NCI-H1694 (cell line): ENCODE data around the gene ATP1A3.
"Not testable (repeated sequence)": the region's sequence is repeated elsewhere in the genome, so short reads cannot be mapped to it uniquely, and the experiment has no call there.

ENCODE experiments used
- DNase-seq: peaks from one replicate; lab custom pipeline; 2025; lab: John Stamatoyannopoulos, UW

ATP1A3 gene

DNA sequence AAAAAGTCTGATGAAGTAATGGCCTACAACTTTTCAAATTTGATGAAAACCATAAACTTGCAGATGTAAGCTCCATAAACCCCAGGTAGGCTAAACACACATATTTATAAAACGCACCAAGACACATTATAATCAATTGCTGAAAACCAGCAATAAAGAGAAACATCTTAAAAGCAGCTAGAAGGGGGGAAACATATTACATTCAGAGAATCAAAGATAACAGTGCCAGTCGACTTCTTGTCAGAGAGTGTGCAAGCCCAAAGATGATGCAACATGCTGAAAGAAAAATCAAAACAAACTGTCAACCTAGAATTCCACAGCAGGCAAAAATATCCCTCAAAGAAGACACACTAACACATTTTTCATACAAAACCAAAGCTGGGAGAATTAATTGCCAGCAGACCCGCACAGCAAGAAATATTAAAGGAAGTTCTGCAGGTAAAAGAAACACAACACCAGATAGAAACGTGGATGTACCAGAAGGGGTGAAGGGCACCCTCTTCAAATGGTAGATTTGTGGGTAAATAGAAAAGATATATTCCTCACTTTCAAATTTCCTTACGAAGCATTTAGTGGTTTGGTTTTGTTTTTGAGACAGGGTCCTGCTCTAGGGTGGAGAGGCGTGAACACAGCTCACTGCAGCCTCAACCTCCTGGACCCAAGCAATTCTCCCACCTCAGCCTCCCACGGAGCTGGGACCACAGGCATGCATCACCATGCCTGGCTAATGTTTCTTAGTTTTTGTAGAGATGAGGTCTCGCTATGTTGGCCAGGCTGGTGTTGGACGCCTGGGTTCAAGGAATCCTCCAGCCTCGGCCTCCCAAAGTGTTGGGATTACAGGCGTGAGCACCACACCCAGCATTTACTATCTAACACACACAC lies 16.5 kb upstream of the ATP1A3 start:
- DNase-seq, result no peak

DNA sequence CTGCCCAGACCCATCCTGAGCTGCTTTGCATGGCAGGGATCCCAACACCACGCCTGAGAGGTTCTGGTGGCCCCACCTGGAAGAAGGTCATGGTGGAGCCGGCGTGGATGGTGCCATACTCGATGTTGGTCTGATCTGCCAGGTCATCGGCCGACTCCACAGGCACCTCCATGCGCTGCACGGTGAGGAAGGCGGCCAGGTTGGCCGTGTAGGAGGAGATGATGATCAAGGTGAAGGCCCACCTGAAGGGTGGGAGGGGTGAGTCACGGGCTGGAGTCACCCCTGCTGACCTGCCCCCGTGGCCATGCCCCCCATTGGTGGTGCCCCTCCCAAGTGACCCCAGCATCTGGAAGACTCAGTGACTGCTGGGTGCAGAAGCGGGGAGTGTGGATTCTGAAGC lies 12.5 kb upstream of the ATP1A3 start:
- DNase-seq, result no peak

DNA sequence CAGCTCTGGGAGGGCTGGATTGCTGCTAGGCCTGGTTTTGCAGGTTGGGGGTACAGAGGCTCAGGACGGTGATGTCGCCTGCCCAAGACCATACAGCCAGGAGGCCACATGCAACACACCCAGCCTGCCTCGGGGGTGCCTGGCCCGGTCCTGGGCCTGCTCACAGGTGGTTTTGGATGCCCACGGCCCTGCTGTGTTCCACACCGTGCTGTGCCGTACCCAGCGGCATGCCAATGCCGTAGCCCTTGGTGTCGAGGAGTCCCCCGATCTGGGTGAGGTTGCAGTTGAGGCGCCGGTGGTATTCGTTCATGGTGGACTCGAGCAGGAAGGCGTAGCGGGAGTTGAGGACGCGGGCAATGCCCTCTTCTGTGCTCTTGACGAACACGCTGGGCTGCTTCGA lies 11.5 kb upstream of the ATP1A3 start:
- no peak for DNase-seq

- no peak for DNase-seq
Measured at GRCh38 chr19:42003506-42004294, 9.7 kb upstream of the ATP1A3 start.

GRCh38 chr19:41999878-42000208 lies 5.8 kb upstream of the ATP1A3 start:
- DNase-seq, result no peak

DNA sequence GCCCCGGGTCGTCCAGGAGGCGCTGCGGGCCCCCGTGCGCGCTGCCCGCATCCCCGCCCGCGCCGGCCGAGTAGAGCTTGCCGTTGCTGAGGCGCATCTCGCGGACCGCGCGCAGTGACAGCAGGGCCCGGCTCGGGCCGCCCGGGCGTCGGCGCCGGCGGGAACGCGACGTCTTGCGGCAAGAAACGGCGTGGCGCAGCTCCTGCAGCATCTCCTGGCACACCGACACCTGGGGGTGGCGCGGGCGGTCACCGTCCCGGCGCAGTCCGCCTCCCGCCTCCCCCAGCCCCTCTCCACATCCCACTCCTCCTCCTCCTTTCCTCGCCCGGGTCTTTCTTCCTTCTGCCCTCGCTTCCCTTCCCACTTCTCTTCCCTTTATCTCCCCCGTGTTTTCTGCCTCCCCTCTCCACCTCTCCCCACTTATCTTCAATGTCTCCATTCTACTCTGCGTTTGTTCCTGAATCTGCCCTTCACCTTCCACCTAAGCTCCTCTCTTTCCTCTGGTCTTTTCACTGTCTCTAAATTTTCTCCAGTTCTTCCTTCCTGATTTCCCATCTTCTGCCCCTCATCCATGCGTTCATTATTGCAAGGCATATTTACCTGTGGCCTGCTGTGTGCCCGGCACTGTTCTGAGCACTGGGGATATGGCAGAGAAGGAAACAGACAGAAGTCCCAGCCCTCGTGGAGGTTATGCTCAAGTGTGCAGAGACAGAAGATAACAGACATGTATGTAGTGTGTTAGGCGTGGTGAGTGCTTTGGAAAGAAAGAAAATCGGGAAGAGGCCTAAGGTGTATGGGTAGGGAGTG lies 5.2 kb upstream of the ATP1A3 start:
- DNase-seq, result no peak

DNA sequence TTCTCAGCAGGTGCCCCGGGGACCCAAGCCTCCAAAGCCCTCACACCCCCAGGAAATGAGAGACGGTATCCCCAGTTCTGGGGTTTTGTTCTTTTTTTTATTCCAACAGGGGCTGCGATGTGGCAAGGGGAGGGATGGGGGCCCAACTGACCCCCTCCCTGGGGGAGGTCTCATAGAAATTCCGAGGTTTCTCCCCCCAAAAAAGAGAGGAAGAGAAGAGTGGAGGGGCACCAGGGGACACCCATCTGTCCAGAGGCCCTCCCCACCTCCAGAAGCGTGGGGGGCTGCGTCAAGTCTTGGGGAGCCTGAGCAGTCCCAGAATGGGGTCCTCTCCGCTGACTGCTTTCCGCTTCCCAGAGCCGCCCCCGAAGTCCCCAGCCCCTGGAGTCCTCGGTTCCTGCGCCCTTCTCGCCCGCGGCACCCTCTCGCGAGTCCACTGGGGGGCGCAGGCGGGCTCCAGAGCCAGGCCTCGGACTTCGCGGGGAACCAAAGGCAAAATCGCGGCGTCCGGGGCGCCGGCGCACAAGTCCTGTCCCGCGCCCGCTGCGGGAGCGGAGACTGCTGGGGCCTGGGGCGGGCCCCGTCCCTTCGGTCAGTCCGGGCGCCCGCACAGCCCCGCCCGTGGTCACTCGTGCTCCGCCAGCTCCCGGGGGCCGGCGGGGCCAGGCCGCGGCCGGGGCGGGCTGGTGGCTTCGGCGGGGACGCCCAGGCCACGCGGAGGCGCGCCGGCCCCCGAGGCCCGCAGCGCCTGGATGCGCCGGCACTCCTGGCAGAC lies 4.4 kb upstream of the ATP1A3 start:
- DNase-seq, result peak; percentile 20

- DNase-seq, result peak; percentile 93
Measured at GRCh38 chr19:41997851-41998229, 3.8 kb upstream of the ATP1A3 start.

DNA sequence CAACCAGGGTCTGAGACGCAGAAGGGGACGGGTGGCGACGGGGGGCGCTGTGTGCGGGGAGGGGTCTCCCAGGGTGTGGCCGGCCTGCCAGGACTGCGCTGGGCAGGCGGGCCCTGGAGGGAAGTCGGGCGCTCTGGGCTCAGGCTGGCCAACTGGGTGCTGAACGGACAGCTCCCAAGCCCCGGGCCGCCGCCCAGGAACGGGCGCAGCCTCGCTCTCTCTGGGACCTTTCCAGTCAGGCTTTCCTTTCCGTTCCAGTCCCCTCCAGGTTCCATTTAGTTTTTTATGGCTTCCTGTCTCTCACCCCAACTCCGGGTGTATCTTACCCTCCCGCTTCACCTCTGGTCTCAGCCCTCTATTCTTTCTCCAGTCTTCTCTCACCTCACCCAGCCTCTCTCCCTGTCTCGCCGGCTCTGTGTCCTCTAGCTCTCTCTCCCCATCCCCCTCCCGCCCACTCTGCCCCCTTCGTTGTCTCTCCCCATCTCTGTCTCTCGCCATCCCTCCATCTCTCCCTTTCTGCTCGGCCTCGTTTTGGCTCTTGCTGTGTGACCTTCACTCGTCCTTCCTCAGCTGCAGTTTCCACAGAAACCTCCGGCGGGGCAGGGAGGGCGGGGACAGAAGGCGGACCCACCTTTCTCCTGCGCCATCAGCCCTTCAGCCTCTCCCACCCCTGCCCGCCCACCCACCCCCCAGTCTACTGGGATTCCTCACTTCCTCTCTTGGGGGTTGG lies 3.3 kb upstream of the ATP1A3 start:
- DNase-seq, result peak; percentile 93

DNA sequence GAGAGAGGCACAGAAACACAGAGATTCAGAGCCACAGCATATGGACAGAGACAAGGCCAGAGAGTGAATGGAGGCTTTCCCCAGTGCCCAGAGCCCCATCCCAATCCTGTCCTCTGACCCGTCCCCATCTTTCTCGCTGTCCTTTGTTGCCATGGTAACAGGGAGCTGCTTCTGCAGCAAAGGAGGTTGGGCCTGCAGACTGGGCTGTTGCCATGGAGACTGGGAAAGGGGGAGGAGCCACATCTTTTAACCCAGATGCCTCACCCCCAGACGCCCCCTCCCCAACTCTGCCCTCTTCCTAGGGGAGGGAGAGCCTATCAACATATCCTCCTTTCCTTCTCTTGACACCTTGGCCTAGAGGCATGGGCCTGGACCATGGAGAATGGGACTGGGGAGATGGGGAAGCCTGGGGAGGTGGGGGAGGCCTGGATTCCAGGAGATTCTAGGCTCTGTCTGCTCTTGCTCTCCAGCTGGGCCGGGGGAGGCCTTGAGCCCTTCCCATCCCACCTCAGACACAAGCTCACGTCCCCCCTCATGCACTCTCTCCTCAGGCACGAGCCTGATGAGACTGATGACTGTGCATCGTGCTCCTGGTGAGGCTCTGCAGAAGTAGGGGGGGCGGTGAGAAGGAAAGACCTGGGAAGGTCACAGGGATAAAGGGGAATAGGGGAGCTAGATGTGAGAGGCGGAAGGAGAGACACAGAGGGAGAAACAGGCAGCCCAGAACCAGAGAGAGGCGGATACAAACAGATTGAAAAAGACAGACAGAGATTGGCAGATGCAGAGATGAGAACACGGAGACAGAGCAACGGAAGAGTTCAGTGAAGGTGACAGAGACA lies 2.1 kb upstream of the ATP1A3 start:
- peak; percentile 83 for DNase-seq

- no peak for DNase-seq
Measured at GRCh38 chr19:41994994-41995958, 1.2 kb upstream of the ATP1A3 start.

DNA sequence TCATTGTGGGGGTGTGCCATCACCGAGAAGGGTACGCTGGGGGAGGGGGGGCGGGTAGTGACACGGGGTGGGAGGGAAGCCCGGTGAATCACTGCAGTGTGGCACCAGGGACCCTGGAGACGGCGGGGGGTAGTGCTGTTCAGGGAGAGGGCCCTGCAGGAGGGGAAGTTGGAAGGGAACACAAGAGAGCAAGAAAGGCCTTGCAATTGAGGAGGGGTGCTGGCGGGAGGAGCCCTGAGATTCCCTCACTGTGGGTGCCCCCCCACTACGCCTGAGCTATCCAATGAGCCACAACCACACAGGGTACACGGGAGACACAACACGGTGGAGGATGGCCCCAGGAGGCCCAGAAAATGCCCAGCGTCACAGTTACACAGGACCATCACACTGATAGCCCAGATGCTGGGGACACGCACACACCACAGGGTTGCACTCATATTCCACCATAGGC lies 516 bp upstream of the ATP1A3 start:
- DNase-seq, result peak; percentile 15

DNA sequence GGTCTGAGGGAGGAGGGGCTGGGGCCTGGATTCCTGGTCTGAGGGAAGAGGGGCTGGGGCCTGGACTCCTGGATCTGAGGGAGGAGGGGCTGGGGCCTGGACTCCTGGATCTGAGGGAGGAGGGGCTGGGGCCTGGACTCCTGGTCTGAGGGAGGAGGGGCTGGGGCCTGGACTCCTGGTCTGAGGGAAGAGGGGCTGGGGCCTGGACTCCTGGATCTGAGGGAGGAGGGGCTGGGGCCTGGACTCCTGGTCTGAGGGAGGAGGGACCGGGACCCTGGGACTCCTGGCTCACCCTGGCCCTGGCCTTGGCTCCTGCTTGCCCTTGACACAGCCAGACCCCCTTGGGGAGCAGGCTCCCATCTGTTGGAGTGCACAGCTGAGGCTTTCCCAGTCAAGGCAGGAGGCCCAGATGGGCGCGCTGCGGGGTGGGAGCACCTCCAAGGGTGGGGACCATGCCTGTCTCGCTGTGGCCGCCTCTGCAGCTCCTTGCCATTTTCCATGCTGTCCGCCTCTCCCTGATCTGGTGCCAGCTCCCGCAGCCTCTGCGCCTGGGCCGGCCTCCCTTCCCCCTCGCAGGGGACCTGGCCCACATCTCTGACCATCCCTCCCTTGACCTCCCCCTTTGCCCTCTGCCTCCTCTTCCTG lies 2.0 kb downstream of the ATP1A3 start:
- DNase-seq, result not testable (repeated sequence)

GRCh38 chr19:41991025-41991424 lies 3.0 kb downstream of the ATP1A3 start:
- no peak for DNase-seq

- DNase-seq, result no peak
Measured at GRCh38 chr19:41990615-41991014, 3.4 kb downstream of the ATP1A3 start.

DNA sequence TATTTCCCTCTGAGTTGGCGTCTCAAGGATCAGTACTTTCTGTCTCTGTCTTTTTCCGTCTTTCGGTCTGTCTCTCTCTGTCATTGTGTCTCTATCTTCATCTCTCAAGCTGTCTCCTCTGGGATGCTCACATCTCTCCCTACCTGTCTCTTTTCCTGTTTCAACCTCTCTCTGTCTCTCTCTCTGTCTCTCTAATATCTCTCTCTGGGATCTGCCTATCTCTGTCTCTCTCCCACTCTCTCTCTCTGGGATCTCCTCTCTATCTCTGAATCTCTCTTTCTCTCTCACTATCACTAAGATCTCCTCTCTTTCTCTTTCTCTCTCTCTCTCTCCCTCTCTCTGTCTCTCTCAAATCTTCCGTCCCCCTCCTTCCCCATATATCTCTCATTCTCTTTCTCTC lies 4.0 kb downstream of the ATP1A3 start:
- no peak for DNase-seq

DNA sequence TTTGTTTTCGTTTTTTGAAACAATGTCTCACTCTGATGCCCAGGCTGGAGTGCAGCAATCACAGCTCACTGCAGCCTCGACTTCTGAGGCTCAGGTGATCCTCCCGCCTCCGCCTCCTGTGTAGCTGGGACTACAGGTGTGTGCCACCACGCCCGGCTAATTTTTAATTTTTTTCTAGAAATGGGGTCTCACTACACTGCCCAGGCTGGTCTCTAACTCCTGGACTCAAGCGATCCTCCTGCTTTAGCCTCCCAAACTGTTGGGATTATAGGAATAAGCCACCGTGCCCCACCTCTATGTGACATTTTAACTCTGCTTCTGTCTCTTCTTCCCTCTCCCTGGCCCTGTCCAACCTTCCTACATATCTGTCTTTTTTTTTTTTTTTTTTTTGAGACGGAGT lies 5.1 kb downstream of the ATP1A3 start:
- no peak for DNase-seq

DNA sequence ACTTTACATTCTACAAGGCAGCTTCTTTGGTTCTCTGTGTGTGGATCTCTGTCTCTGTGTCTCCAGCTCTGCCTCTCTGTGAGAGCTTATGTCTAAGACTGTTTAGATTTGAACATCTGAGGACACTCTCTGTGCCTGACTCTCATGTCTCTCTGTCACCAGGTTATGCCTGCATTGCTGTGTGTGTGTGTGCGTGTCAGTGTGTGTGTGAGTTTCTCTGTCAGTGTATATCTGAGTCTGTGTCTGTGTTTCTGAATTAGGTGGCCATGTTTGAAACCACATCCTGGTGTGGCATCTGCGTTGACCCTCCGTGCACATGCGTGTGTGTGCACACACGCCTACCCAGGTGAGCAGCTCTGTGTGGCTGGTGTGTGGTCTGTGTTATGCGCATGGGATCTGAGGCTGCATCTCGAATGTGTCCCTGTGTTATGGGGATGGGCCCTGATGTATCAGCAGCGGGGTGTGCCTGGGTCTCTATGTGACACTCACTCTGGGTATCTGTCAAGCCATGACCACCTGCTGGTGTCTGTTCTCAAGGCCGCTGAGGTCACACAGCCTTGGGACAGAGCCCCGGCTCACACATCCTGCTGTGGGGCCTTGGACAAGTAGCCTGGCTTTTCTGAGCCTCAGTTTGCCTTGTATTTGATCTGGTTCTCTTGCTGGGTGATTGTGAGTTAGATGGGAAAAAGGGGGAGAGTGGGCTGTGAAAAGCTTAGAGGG lies 6.7 kb downstream of the ATP1A3 start:
- DNase-seq, result no peak
